Measurements from ENCODE around the gene CTDSP1. TPM values are rescaled to one million over a fixed set of nuclear protein-coding genes. Genes with fewer than 3 reads are reported as not detected.

The CTDSP1 gene
- total RNA-seq, 1 experiment from 2014 or later, result 86.5 TPM

DNA sequence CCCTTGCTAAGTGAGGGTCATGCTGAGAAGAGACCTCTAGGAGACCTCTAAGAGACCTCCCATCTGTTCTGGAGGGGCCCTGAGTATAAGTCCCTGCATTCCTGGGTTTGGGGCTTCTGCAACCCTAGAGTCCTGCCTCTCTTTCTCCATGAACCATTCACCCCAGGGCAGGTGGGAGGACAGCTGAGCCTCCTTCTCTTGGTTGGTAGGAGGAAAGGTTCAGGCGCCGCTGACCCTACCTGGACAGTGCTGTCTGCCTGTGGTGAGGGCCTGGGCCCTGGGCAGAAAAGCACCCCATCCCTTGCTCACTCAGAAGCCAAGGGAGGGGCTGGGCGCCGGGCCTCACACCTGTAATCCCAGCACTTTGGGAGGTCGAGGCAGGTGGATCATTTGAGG lies 18.7 kb downstream of the CTDSP1 start:
- in situ Hi-C loops (cut with HindIII; ENCODE audit: low sequenced_read_pairs), result no loop called here

DNA sequence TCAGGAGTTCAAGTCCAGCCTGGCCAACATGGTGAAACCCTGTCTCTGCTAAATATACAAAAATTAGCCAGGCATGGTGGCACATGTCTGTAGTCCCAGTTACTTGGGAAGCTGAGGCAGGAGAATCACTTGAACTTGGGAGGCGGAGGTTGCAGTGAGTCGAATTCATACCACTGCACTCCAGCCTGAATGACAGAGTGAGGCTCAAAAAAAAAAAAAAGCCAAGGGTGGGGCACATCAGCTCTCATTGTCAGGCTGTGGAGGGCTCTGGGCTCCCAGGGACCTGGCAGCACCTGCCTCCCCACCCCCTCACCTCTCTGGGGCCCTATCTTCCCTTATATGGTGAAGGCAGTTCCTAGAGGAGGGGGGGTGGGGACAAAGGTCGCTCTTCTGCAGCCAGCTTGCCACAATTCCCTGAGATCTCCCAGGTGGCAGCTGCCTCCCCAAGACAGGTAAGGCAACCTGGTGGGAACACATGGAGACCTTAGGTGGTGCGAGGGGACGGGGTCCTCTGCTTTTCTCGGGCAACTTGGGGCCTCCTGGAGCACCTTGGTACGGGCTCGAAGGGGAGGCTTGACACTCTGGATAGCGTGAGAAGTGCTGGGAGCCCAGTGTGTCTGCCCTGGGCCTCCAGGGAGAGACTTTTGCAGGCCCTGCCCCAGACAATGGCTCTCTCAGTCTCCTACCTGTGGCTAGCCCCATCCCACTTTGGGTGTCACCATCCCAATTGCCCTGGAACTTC lies 19.2 kb downstream of the CTDSP1 start, which contains the start of gene VIL1:
Gene VIL1 (plus strand): TSS at position 407 of the 742 bp plus-strand sequence. CDS start 4,656 bp downstream, outside the sequence.
- DNase-seq (ENCODE audit: low spot score), result no peak
- in situ Hi-C loops (cut with HindIII; ENCODE audit: low sequenced_read_pairs), result no loop called here

More for the DNA sequence above, 18.7 kb downstream of the CTDSP1 start:
- no peak for DNase-seq (ENCODE audit: low spot score)

- in situ Hi-C loops (cut with HindIII; ENCODE audit: low sequenced_read_pairs), result no loop called here
- DNase-seq (ENCODE audit: low spot score), result no peak
These were observed 20.1 kb downstream of the CTDSP1 start for GRCh38 chr2:218419630-218420216.

DNA sequence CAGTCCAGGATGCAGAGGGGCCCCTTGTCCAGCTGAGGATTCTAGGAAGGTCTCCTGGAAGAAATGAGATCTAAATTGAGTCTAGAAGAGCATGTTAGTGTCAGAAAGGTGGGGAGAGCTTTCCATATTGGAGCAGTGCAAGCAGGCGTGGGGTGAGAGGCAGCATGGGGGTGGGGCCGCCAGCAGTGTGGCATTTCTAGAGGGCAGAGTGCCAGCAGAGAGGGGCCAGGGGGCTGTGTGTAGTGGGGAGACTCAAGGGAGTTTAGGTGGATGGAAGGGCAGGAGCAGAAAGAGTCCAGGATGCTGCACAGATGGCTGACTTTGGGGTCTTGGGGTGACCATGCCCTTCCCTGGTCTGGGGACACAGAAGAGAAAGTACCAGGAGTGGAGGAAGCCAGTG lies 21.4 kb downstream of the CTDSP1 start:
- in situ Hi-C loops (cut with HindIII; ENCODE audit: low sequenced_read_pairs), result no loop called here
- DNase-seq (ENCODE audit: low spot score), result no peak

- no peak for DNase-seq (ENCODE audit: low spot score)
- in situ Hi-C loops (cut with HindIII; ENCODE audit: low sequenced_read_pairs), result no loop called here
These were observed 22.9 kb downstream of the CTDSP1 start for GRCh38 chr2:218422403-218423086.

DNA sequence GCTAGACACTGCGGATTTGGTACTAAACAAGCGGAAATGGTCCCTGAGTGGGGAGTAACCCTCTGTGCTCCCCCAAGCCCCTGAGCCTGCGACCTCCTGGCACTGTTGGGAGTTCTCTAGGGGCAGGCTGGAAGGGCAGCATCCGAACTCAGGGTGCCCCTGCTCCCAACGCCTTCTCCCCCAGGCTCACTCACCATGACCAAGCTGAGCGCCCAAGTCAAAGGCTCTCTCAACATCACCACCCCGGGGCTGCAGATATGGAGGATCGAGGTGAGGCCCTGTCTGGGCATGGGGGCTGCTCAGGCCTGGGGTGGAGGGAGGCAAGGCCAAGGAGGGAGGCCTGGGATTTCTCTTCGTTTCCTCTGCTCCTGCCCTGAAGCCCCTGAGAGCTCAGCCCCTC lies 23.9 kb downstream of the CTDSP1 start:
- no peak for DNase-seq (ENCODE audit: low spot score)
- in situ Hi-C loops (cut with HindIII; ENCODE audit: low sequenced_read_pairs), result no loop called here

GRCh38 chr2:218425531-218425930 lies 25.9 kb downstream of the CTDSP1 start:
- DNase-seq (ENCODE audit: low spot score), result no peak
- in situ Hi-C loops (cut with HindIII; ENCODE audit: low sequenced_read_pairs), result no loop called here

DNA sequence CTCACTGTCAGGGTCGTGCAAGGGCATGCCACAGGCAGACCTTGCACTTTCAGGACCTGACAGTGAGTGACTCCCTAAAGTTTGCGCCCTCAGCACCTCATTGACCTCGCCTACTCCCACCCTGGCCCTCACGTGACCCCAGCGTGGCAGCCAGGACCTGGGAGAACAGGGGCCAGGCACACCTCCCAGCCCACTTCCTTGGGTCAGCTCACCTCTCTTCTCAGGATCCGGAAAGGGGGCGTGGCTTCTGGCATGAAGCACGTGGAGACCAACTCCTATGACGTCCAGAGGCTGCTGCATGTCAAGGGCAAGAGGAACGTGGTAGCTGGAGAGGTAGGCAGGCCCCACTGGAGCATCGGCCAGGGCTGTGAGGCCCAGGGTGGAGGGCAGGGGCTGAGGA lies 28.1 kb downstream of the CTDSP1 start:
- in situ Hi-C loops (cut with HindIII; ENCODE audit: low sequenced_read_pairs), result no loop called here
- DNase-seq (ENCODE audit: low spot score), result no peak

GRCh38 chr2:218428846-218429558 lies 29.3 kb downstream of the CTDSP1 start:
- DNase-seq (ENCODE audit: low spot score), result no peak
- in situ Hi-C loops (cut with HindIII; ENCODE audit: low sequenced_read_pairs), result no loop called here

DNA sequence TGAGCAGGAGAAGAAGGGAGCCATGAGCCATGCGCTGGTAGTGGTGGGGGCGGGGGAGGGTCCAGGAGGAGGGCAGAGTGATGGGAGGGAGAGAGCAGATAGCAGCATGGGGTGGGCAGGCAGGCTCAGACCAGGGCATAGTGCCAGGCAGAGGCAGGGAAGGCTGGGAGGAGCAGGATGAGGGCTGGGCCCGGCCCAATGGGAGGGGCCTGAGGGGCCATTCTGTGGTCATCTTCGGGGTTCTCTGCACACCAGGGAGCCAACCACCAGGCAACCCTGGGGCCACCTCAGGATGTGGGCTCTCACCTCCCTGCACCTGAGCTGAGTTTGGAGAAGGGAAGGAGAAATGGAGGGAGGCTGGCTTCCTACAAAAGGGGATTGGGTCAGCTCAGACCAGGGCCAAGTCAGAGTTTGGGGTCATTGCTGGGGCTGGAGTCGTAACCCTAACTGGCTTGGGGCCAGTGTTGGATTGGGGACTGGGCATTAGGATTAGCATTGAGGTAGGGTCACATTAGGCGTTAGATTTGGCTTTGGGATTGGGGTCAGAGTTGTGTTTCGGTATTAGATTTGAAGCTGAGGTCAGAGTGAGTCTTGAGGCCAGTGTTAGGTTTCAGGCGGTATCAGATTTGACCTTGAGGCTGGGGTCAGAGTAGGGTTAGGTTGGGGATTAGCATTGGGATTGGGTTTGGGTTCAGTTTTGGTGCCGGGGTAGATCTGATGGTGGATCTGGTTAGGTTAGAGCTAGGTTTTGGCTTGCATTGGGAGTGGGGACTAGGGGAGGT lies 30.4 kb downstream of the CTDSP1 start:
- in situ Hi-C loops (cut with HindIII; ENCODE audit: low sequenced_read_pairs), result no loop called here
- no peak for DNase-seq (ENCODE audit: low spot score)

- DNase-seq (ENCODE audit: low spot score), result no peak
- in situ Hi-C loops (cut with HindIII; ENCODE audit: low sequenced_read_pairs), result no loop called here
These were observed 31.1 kb downstream of the CTDSP1 start for GRCh38 chr2:218430721-218431120.

DNA sequence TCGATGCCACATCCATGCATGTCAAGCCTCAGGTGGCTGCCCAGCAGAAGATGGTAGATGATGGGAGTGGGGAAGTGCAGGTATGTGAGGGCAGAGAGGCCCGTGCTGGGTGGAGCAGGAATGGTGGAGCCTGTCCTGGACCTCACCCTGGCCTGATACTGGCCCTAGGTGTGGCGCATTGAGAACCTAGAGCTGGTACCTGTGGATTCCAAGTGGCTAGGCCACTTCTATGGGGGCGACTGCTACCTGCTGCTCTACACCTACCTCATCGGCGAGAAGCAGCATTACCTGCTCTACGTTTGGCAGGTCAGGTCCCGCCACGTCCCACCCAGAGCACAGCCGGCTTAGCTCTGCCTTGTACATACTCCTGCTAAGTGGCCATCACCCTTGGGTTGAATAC lies 32.2 kb downstream of the CTDSP1 start:
- in situ Hi-C loops (cut with HindIII; ENCODE audit: low sequenced_read_pairs), result no loop called here
- DNase-seq (ENCODE audit: low spot score), result no peak

DNA sequence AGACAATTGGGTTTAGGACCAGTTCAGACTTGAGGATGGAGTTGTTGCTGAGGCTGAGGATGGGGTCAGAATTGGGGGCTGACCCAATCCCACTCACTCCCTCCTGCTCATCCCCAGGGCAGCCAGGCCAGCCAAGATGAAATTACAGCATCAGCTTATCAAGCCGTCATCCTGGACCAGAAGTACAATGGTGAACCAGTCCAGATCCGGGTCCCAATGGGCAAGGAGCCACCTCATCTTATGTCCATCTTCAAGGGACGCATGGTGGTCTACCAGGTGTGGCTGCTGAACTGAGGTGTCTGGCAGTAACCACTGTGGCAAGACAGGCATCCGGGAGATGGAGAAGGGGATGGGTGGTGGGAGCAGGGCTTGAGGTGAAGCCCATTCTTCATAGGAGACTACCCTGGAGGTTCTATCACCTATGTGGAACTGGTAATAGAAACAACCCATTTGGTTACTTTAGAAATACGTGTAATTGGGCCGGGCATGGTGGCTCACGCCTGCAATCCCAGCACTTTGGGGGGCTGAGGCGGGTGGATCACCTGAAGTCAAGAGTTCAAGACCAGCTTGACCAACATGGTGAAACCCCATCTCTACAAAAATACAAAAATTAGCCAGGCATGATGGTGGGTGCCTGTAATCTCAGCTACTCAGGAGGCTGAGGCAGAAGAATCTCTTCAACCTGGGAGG lies 33.2 kb downstream of the CTDSP1 start:
- DNase-seq (ENCODE audit: low spot score), result no peak
- in situ Hi-C loops (cut with HindIII; ENCODE audit: low sequenced_read_pairs), result no loop called here

GRCh38 chr2:218434456-218434855 lies 34.8 kb downstream of the CTDSP1 start:
- in situ Hi-C loops (cut with HindIII; ENCODE audit: low sequenced_read_pairs), result no loop called here
- no peak for DNase-seq (ENCODE audit: low spot score)

DNA sequence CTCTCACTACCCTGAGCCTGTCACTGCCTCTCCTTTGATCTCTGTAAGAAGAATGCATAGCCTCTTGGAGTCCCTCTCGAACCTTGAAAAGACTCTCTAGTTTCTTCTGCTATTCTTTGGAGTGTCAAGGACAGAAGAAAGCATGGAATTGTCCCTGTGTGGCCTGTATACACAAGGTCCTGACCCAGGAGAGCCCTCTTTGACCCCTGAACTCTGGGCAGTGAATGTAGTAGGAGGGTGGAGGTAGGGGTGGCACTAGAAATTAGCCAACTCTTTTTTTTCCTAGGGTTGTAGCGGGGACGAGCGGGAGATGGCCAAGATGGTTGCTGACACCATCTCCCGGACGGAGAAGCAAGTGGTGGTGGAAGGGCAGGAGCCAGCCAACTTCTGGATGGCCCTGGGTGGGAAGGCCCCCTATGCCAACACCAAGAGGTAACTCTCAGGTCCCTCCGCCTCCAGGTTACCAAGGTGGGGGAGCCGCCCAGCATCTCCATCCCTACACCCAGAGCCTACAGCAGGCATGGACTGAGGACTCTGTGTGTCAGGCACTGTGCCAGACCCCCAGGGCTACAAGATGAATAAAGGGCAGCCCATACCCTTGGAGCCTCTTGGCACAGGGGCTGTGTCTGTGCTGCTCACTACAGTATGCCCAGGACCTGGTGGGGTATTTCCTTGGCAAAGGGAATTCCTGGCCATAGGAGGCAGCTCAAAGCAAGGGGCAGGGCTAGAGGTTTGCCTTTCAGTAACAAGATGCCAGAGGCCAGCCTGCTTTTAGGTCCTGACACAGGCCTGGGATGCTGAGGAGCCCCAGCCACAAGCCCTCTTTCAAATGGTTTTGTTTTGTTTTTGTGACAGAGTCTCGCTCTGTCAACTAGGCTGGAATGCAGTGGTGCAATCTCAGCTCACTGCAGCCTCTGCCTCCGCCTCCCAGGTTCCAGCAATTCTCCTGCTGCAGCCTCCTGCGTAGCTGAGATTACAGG lies 35.6 kb downstream of the CTDSP1 start:
- in situ Hi-C loops (cut with HindIII; ENCODE audit: low sequenced_read_pairs), result no loop called here
- no peak for DNase-seq (ENCODE audit: low spot score)

DNA sequence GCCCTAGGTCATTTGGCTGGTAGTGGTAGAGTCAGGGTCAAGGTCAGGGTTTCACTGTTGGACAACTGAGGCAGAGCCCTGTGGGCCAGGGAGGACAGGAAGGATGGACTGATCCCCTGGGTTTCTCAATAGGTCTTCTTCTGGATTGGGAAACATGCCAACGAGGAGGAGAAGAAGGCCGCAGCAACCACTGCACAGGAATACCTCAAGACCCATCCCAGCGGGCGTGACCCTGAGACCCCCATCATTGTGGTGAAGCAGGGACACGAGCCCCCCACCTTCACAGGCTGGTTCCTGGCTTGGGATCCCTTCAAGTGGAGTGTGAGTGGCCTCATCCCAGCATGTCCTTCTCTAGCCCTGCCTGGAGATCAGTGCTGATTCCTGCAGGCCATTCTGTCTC lies 37.3 kb downstream of the CTDSP1 start:
- no peak for DNase-seq (ENCODE audit: low spot score)

GRCh38 chr2:218437969-218438368 lies 38.3 kb downstream of the CTDSP1 start:
- DNase-seq (ENCODE audit: low spot score), result no peak
- in situ Hi-C loops (cut with HindIII; ENCODE audit: low sequenced_read_pairs), result no loop called here

More for the DNA sequence above, 37.3 kb downstream of the CTDSP1 start:
- in situ Hi-C loops (cut with HindIII; ENCODE audit: low sequenced_read_pairs), result no loop called here

Data from G401 (cell line).